Sigmoid colon (tissue), 4 donors: ENCODE results near the gene MYO18B.

Experiments used
- CTCF ChIP-seq, 4 experiments: fragments of 450-650 bp in 3 of 4; fragments of 200-600 bp in 1 of 4; IDR thresholded peaks; one replicate each; pipeline ENCODE4 v1.5.1; 2016 to 2019; ENCODE audit warnings: antibody characterized with exemption in 4 of 4, mild to moderate bottlenecking in 3 of 4, moderate library complexity in 2 of 4
- POLR2A ChIP-seq, 2 donors: fragments of 450-650 bp; IDR thresholded peaks; one replicate each; pipeline ENCODE4 v1.6.1; 2016; ENCODE audit warnings: antibody characterized with exemption in 2 of 2, mild to moderate bottlenecking in 2 of 2, moderate library complexity in 2 of 2
- POLR2AphosphoS5 ChIP-seq, 4 donors: sonication (generic); formaldehyde crosslinking; IDR thresholded peaks; one replicate each; pipeline ENCODE4 v1.6.1; 2017; ENCODE audit warnings: antibody characterized with exemption in 4 of 4

- TF ChIP-seq POLR2AphosphoS5 (IDR thresholded peaks at IDR 0.05) (no peak), CTCF (IDR thresholded peaks at IDR 0.05) (no peak), POLR2A (IDR thresholded peaks at IDR 0.05) (no peak)
Measured at GRCh38 chr22:26056455-26057200, 314.6 kb downstream of the MYO18B start.
